K562 (cell line): ENCODE results near the gene SLC1A3. TPM values are rescaled to one million over a fixed set of nuclear protein-coding genes. Genes with fewer than 3 reads are reported as not detected.

Experiments used
- ATAC-seq: fragments of 200-7000 bp; cut with Tn5 transposase; 3 replicates; pipeline ENCODE4 v1.9.1; 2020; ENCODE audit warnings: moderate library complexity
- BruUV-seq: library from RNA; stranded (reverse); fragments of 400-500 nt; replicated peaks from 2 replicates; lab custom pipeline; 2021; lab: Mats Ljungman, UMichigan
- CTCF ChIA-PET: fragments of 300-600 bp; formaldehyde crosslinking; extraction: SDS; loops from one replicate; lab custom pipeline; 2021; ENCODE audit warnings: low intra/inter-chr PET ratio; lab: Yijun Ruan, JAX
- POLR2A ChIA-PET: fragments of 300-600, 350-650 bp; sonication (Branson Sonifier 250); formaldehyde crosslinking; extraction: SDS; loops from one replicate; lab custom pipeline; 2021; ENCODE audit warnings: antibody characterized with exemption, inconsistent platforms; lab: Yijun Ruan, JAX
- DNase-seq, 4 experiments: peaks; one replicate each; pipeline versions ENCODE4 v3.0.0 to v3.0.0-alpha.2; 2011 to 2018; ENCODE audit warnings: low spot score in 3 of 4, mixed read lengths in 3 of 4; ENCODE audit errors: extremely low read depth in 1 of 4
- FAIRE-seq: peaks from 2 replicates; lab custom pipeline; 2011; peaks lifted over from hg19 to GRCh38; lab: Jason Lieb, UNC
- H2AFZ ChIP-seq: 2 replicates; pipeline ENCODE4 v1.6.0; 2011; ENCODE audit warnings: low read depth, low read length, control low read depth, inconsistent platforms
- H3K27ac ChIP-seq: fragments of 200-600 bp; 3 replicates; pipeline ENCODE4 v1.8.0; 2011; ENCODE audit warnings: low read depth, mild to moderate bottlenecking, control low read depth, inconsistent platforms, low read length, moderate library complexity, mixed read lengths; ENCODE audit errors: extremely low read depth
- H3K27me3 ChIP-seq, 2 experiments: fragments of 300-600 bp in 1 of 2; 2 replicates in 1 of 2; 3 replicates in 1 of 2; pipeline versions ENCODE4 v1.6.0 to v1.8.0; 2011; ENCODE audit warnings: inconsistent platforms in 2 of 2, low read length in 2 of 2, mild to moderate bottlenecking in 1 of 2, mixed read lengths in 1 of 2, moderate library complexity in 1 of 2; ENCODE audit not compliant: control insufficient read depth in 2 of 2, insufficient read depth in 2 of 2
- H3K36me3 ChIP-seq: fragments of 300-600 bp; 3 replicates; pipeline ENCODE4 v1.8.0; 2011; ENCODE audit warnings: mild to moderate bottlenecking, low read length, inconsistent platforms; ENCODE audit not compliant: control insufficient read depth, insufficient read depth
- H3K4me1 ChIP-seq, 2 experiments: fragments of 200-600 bp in 1 of 2; replicated peaks in 1 of 2; 2 replicates in 1 of 2; 3 replicates in 1 of 2; pipeline versions ENCODE4 v1.5.1 to v1.8.0; 2011; ENCODE audit warnings: inconsistent platforms in 2 of 2, low read length in 2 of 2, mild to moderate bottlenecking in 1 of 2, mixed read lengths in 1 of 2, moderate library complexity in 1 of 2; ENCODE audit not compliant: control insufficient read depth in 2 of 2, insufficient read depth in 2 of 2
- H3K4me2 ChIP-seq: 2 replicates; pipeline ENCODE4 v1.6.1; 2011; ENCODE audit warnings: low read length, control low read depth, inconsistent platforms, mixed read lengths; ENCODE audit not compliant: insufficient read depth
- H3K4me3 ChIP-seq: fragments of 200-600 bp; sonication (generic), shearing (Covaris generic); 2 replicates; pipeline ENCODE4 v1.5.1; 2016; ENCODE audit warnings: control low read depth, inconsistent platforms
- H3K79me2 ChIP-seq: fragments of 200-600 bp; 3 replicates; pipeline ENCODE4 v1.8.0; 2011; ENCODE audit warnings: low read length, inconsistent platforms; ENCODE audit not compliant: control insufficient read depth, insufficient read depth
- H3K9ac ChIP-seq, 2 experiments: 2 replicates each; pipeline versions ENCODE4 v1.6.0 to v1.6.1; 2011; ENCODE audit warnings: low read depth in 2 of 2, low read length in 2 of 2, control low read depth in 1 of 2, inconsistent platforms in 1 of 2, mild to moderate bottlenecking in 1 of 2, mixed read lengths in 1 of 2; ENCODE audit not compliant: insufficient read depth in 1 of 2
- H3K9me1 ChIP-seq: one replicate; pipeline ENCODE4 v1.6.0; 2011; ENCODE audit warnings: inconsistent platforms, mild to moderate bottlenecking, low read length, moderate library complexity; ENCODE audit not compliant: control insufficient read depth, insufficient read depth
- H3K9me3 ChIP-seq: replicated peaks from 2 replicates; pipeline ENCODE4 v1.5.1; 2011; ENCODE audit warnings: low read depth, low read length, inconsistent platforms; ENCODE audit not compliant: control insufficient read depth, insufficient read depth
- H4K20me1 ChIP-seq: replicated peaks from 2 replicates; pipeline ENCODE4 v1.6.1; 2011; ENCODE audit warnings: low read length, inconsistent platforms, mixed read lengths; ENCODE audit not compliant: control insufficient read depth, insufficient read depth
- ARID1B ChIP-seq: fragments of 450-650 bp; IDR thresholded peaks from 2 replicates; pipeline ENCODE4 v1.6.1; 2016; ENCODE audit warnings: antibody characterized with exemption, mild to moderate bottlenecking, inconsistent platforms
- BACH1 ChIP-seq: fragments of 200-800 bp; sonication (Bioruptor generic); IDR thresholded peaks from 2 replicates; pipeline ENCODE4 v1.6.1; 2016; ENCODE audit warnings: missing genetic modification characterization, missing compliant biosample characterization
- GABPA ChIP-seq: fragments of 200-800 bp; sonication (Bioruptor generic); conservative IDR thresholded peaks from 2 replicates; pipeline ENCODE4 v1.6.1; 2016; ENCODE audit warnings: low read depth, missing genetic modification characterization, missing compliant biosample characterization
- HLTF ChIP-seq: fragments of 450-650 bp; IDR thresholded peaks from 2 replicates; pipeline ENCODE4 v1.6.1; 2016
- MAFG ChIP-seq: fragments of 450-650 bp; conservative IDR thresholded peaks from 2 replicates; pipeline ENCODE4 v1.6.1; 2016; ENCODE audit warnings: missing genetic modification characterization, missing compliant biosample characterization
- MBD1 ChIP-seq: fragments of 250-450 bp; sonication (Bioruptor Pico); IDR thresholded peaks from 2 replicates; pipeline ENCODE4 v1.8.0; 2022; ENCODE audit warnings: inconsistent platforms
- NFYB ChIP-seq: IDR thresholded peaks from 2 replicates; pipeline ENCODE4 v1.6.1; 2011; ENCODE audit warnings: mild to moderate bottlenecking, moderate library complexity; ENCODE audit not compliant: insufficient read length; ENCODE audit errors: extremely low read depth
- SOX6 ChIP-seq: fragments of 450-650 bp; IDR thresholded peaks from 2 replicates; pipeline ENCODE4 v1.6.1; 2014; ENCODE audit warnings: mild to moderate bottlenecking
- SREBF1 ChIP-seq: fragments of 150-350 bp; IDR thresholded peaks from 2 replicates; pipeline ENCODE4 v1.6.1; 2014; ENCODE audit warnings: antibody characterized with exemption, low read depth, low read length, borderline replicate concordance
- TCF7L2 ChIP-seq: fragments of 150-350 bp; IDR thresholded peaks from 2 replicates; pipeline ENCODE4 v1.6.1; 2016; ENCODE audit warnings: low read depth, mild to moderate bottlenecking, low read length, moderate library complexity
- VEZF1 ChIP-seq: fragments of 200-800 bp; sonication (Bioruptor generic); IDR thresholded peaks from 2 replicates; pipeline ENCODE4 v1.6.1; 2017; ENCODE audit warnings: missing genetic modification characterization, missing compliant biosample characterization
- ZFX ChIP-seq: sonication (generic); formaldehyde crosslinking; IDR thresholded peaks from 2 replicates; pipeline ENCODE4 v1.8.0; 2022; ENCODE audit warnings: mild to moderate bottlenecking, missing genetic modification reagents, moderate library complexity
- WGBS: fragments of 100-300 bp; shearing (Covaris generic); methylation state at CpG from one replicate; pipeline ENCODE4 v1.1.6; 2016; ENCODE audit warnings: low coverage, mixed read lengths; ENCODE audit not compliant: insufficient coverage; ENCODE audit errors: missing lambda C conversion rate; 5-methylcytosine and 5-hydroxymethylcytosine counted together
- in situ Hi-C: fragments of 300-500 bp; cut with MboI; formaldehyde crosslinking; loops from 4 replicates; pipeline ENCODE4 v1.15.0; 2018; ENCODE audit warnings: inconsistent platforms, mixed read lengths
- intact Hi-C: fragments of 100-400 bp; cut with micrococcal nuclease; formaldehyde crosslinking; loops from 2 replicates; pipeline ENCODE4 v1.14.2; 2022
- polyA plus RNA-seq, 8 experiments: library from polyadenylated mRNA; depleted of rRNA in 4 of 8; stranded (reverse) in 5 of 8; unstranded in 3 of 8; fragments of >200 nt; fragmentation: Nextera tagmentation in 2 of 8; fragmentation: Illumina TruSeq in 1 of 8; extraction: Ambion mirVana in 2 of 8; extraction: Trizol in 1 of 8; gene quantifications; 2 replicates each; pipeline versions ENCODE4 v1.2.1 to v1.2.3, GENCODE V29; 2011 to 2014; ENCODE audit warnings: inconsistent platforms in 1 of 8, missing spikeins in 1 of 8
- total RNA-seq, 7 experiments: library from RNA; depleted of rRNA in 6 of 7; stranded (reverse); fragments of >200 nt in 6 of 7; fragmentation: Illumina TruSeq in 2 of 7; extraction: Trizol in 2 of 7; gene quantifications; 2 replicates each; pipeline versions ENCODE4 v1.2.1 to v1.2.3, GENCODE V29; 2011 to 2021; ENCODE audit warnings: low replicate concordance in 1 of 7
- TF ChIP-seq, protein P1 (sequence below): sonication (generic); formaldehyde crosslinking; IDR thresholded peaks from 2 replicates; pipeline ENCODE4 v1.8.1; 2022; ENCODE audit warnings: missing genetic modification reagents

The SLC1A3 gene
- total and polyA plus RNA-seq, 9 of the 15 experiments (the other 6 are each of a cell fraction or from before 2014, with no cell fraction given) = 0.13 TPM; not detected in 8

DNA sequence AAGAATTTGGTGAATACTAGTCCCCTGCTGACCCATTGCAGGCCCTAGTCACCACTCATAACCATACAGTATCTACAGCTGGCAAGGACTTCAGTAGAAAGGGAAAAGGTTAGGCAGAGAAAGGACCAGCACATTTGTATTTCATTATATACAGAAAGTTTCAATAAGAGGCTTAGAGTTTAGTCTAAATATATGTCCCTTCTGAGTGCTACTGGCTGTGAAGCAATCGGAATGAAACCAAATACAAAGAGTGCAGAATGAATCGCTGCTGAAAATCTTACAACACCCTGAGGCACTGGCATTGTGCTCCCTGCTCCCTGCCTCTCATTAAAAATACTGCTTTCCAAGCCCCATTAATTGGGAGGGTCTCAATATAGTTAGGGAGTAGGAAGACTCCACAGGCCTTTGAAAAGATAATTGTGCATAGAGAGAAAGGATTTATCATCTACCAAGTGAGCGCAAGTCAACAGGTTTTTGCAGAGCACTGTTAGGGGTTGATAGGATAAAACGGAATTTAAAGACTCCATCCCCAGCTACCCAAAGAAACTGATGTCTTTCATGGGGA is 110.8 kb downstream of the SLC1A3 start:
- H3K79me2 ChIP-seq = no peaks in the 10 kb centered on the region
- CTCF ChIA-PET = no interaction called here
- POLR2A ChIA-PET = no interaction called here

More for the DNA sequence above, 110.8 kb downstream of the SLC1A3 start:
- in situ Hi-C loops = no loop called here
- TF ChIP-seq, protein P1, sequence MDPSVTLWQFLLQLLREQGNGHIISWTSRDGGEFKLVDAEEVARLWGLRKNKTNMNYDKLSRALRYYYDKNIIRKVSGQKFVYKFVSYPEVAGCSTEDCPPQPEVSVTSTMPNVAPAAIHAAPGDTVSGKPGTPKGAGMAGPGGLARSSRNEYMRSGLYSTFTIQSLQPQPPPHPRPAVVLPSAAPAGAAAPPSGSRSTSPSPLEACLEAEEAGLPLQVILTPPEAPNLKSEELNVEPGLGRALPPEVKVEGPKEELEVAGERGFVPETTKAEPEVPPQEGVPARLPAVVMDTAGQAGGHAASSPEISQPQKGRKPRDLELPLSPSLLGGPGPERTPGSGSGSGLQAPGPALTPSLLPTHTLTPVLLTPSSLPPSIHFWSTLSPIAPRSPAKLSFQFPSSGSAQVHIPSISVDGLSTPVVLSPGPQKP (CRISPR knock-in tag) = no peak
- TF ChIP-seq TCF7L2 (no peak), SOX6 (no peak), VEZF1 (CRISPR knock-in tag) (no peak), BACH1 (tag) (no peak), MBD1 (CRISPR knock-in tag) (no peak), ARID1B (no peak), GABPA (tag) (no peak), SREBF1 (no peak), ZFX (CRISPR knock-in tag) (no peak), HLTF (no peak), MAFG (tag) (no peak), NFYB (no peak)
- Histone ChIP-seq H3K27me3 (peaks cover 0 to 20% of the 10 kb centered on the region in 2 experiments; a peak in 3 of 5 replicates), H3K9me3 (no peaks in the 10 kb centered on the region), H4K20me1 (no peaks in the 10 kb centered on the region), H3K4me2 (no peak overlapping the region), H3K9me1 (no peaks in the 10 kb centered on the region), H3K36me3 (no peaks in the 10 kb centered on the region), H3K27ac (no peak overlapping the region), H3K9ac (no peak overlapping the region), H3K4me3 (no peak overlapping the region), H2AFZ (no peak overlapping the region), H3K4me1 (no peaks in the 10 kb centered on the region; a peak in 1 of 5 replicates)
- FAIRE-seq (no peak), DNase-seq (no peak), ATAC-seq (no peak)
- WGBS = 6% methylated on average over 4 of the region's 4 CpGs
- BruUV-seq = no TSS peak
- intact Hi-C loops = no loop called here
